HCT116 (cell line): ENCODE measurements around the gene LSS. TPM values are rescaled to one million over a fixed set of nuclear protein-coding genes. Genes with fewer than 3 reads are reported as not detected.

ENCODE experiments used
- ATAC-seq: fragments of 200-7000 bp; cut with Tn5 transposase; 2 replicates; pipeline ENCODE4 v1.9.1; 2020; ENCODE audit warnings: mild to moderate bottlenecking, moderate library complexity
- BruUV-seq: library from RNA; stranded (reverse); fragments of 400-500 nt; replicated peaks from 2 replicates; lab custom pipeline; 2021; lab: Mats Ljungman, UMichigan
- CTCF ChIA-PET: fragments of 300-600 bp; sonication (Branson Sonifier 250); formaldehyde crosslinking; loops from one replicate; lab custom pipeline; 2021; ENCODE audit warnings: antibody characterized with exemption; lab: Charles Lee
- POLR2A ChIA-PET: fragments of 300-600, 350-600 bp; sonication (Branson Sonifier 250); formaldehyde crosslinking; loops from one replicate; lab custom pipeline; 2021; ENCODE audit warnings: antibody characterized with exemption; lab: Charles Lee
- RAD21 ChIA-PET, 2 experiments: fragments of 300-600 bp; sonication (Branson Sonifier 250); formaldehyde crosslinking; loops; one replicate each; lab custom pipeline; 2023; ENCODE audit warnings: low total read pairs in 2 of 2; ENCODE audit not compliant: uncharacterized antibody in 2 of 2, unreplicated experiment in 2 of 2, low non-redundant PET in 1 of 2; lab: Charles Lee
- DNase-seq: peaks from one replicate; pipeline ENCODE4 v3.0.0-alpha.2; 2010; ENCODE audit warnings: low read depth, low spot score
- H2AFZ ChIP-seq: fragments of 200-600 bp; shearing (Covaris generic), sonication (generic); 2 replicates; pipeline ENCODE4 v1.6.1; 2017; ENCODE audit warnings: low read depth, mixed run types, mixed read lengths, antibody characterized with exemption, low read length; ENCODE audit not compliant: poor library complexity, severe bottlenecking
- H3K27ac ChIP-seq: 2 replicates; pipeline ENCODE4 v1.5.1; 2012; ENCODE audit warnings: low read depth, low read length
- H3K27me3 ChIP-seq: fragments of 200-600 bp; sonication (generic); 2 replicates; pipeline ENCODE4 v1.6.1; 2016; ENCODE audit warnings: mixed run types, low read length, mixed read lengths; ENCODE audit not compliant: insufficient read depth
- H3K36me3 ChIP-seq, 2 experiments: fragments of 200-500 bp in 1 of 2; fragments of 200-600 bp in 1 of 2; sonication (Bioruptor generic) in 1 of 2; sonication (generic) in 1 of 2; 2 replicates each; pipeline versions ENCODE4 v1.5.1 to v1.6.1; 2014 to 2016; ENCODE audit warnings: low read length in 2 of 2, inconsistent platforms in 1 of 2, mixed read lengths in 1 of 2, mixed run types in 1 of 2; ENCODE audit not compliant: insufficient read depth in 2 of 2, control insufficient read depth in 1 of 2
- H3K4me1 ChIP-seq, 2 experiments: fragments of 200-600 bp in 1 of 2; sonication (generic) in 1 of 2; 2 replicates each; pipeline versions ENCODE4 v1.5.1 to v1.6.1; 2012 to 2017; ENCODE audit warnings: low read length in 2 of 2, inconsistent platforms in 1 of 2, mild to moderate bottlenecking in 1 of 2, mixed read lengths in 1 of 2, mixed run types in 1 of 2, moderate library complexity in 1 of 2; ENCODE audit not compliant: insufficient read depth in 2 of 2, control insufficient read depth in 1 of 2
- H3K4me2 ChIP-seq: fragments of 200-600 bp; sonication (generic); 2 replicates; pipeline ENCODE4 v1.6.1; 2017; ENCODE audit warnings: mixed run types, low read length, mixed read lengths
- H3K4me3 ChIP-seq, 2 experiments: fragments of 200-600 bp in 1 of 2; sonication (generic) in 1 of 2; replicated peaks in 1 of 2; 2 replicates each; pipeline ENCODE4 v1.5.1; 2011 to 2016; ENCODE audit warnings: low read length in 2 of 2, control low read depth in 1 of 2, low read depth in 1 of 2, mild to moderate bottlenecking in 1 of 2, mixed read lengths in 1 of 2, mixed run types in 1 of 2
- H3K79me2 ChIP-seq: fragments of 200-600 bp; sonication (generic); 2 replicates; pipeline ENCODE4 v1.6.1; 2017; ENCODE audit warnings: mild to moderate bottlenecking, mixed run types, low read length, moderate library complexity, mixed read lengths; ENCODE audit not compliant: insufficient read depth
- H3K9ac ChIP-seq: fragments of 200-600 bp; sonication (generic); 2 replicates; pipeline ENCODE4 v1.6.1; 2016; ENCODE audit warnings: low read length, mixed read lengths
- H3K9me2 ChIP-seq: fragments of 200-600 bp; sonication (generic), shearing (Covaris generic); 2 replicates; pipeline ENCODE4 v1.6.1; 2017; ENCODE audit warnings: mixed run types, mild to moderate bottlenecking, moderate library complexity; ENCODE audit not compliant: insufficient read depth
- H3K9me3 ChIP-seq, 2 experiments: fragments of 200-500 bp in 1 of 2; fragments of 200-600 bp in 1 of 2; sonication (Bioruptor generic) in 1 of 2; sonication (generic) in 1 of 2; 2 replicates each; pipeline ENCODE4 v1.6.1; 2014 to 2017; ENCODE audit warnings: low read length in 2 of 2, mixed read lengths in 2 of 2, inconsistent platforms in 1 of 2, low read depth in 1 of 2, mild to moderate bottlenecking in 1 of 2, mixed run types in 1 of 2, moderate library complexity in 1 of 2; ENCODE audit not compliant: control insufficient read depth in 1 of 2, insufficient read depth in 1 of 2
- H4K20me1 ChIP-seq: fragments of 200-600 bp; sonication (generic), shearing (Covaris generic); 2 replicates; pipeline ENCODE4 v1.6.1; 2017; ENCODE audit warnings: mixed run types, mild to moderate bottlenecking, moderate library complexity; ENCODE audit not compliant: insufficient read depth
- CBX3 ChIP-seq: IDR thresholded peaks from 2 replicates; pipeline ENCODE4 v1.6.1; 2012; ENCODE audit warnings: low read depth
- CEBPB ChIP-seq: IDR thresholded peaks from 2 replicates; pipeline ENCODE4 v1.6.1; 2012; ENCODE audit warnings: low read depth
- CTCF ChIP-seq, 3 experiments: fragments of 200-600 bp in 1 of 3; sonication (generic) in 1 of 3; IDR thresholded peaks in 2 of 3; conservative IDR thresholded peaks in 1 of 3; 2 replicates each; pipeline ENCODE4 v1.5.1; 2012 to 2017; ENCODE audit warnings: low read depth in 2 of 3, low read length in 2 of 3, antibody characterized with exemption in 1 of 3, borderline replicate concordance in 1 of 3, control low read depth in 1 of 3, mild to moderate bottlenecking in 1 of 3, mixed read lengths in 1 of 3, mixed run types in 1 of 3, moderate library complexity in 1 of 3; ENCODE audit not compliant: insufficient read depth in 1 of 3
- EGR1 ChIP-seq: IDR thresholded peaks from 2 replicates; pipeline ENCODE4 v1.6.1; 2012; ENCODE audit warnings: low read depth
- ELF1 ChIP-seq: IDR thresholded peaks from 2 replicates; pipeline ENCODE4 v1.6.1; 2012; ENCODE audit warnings: low read depth, borderline replicate concordance
- EZH2 ChIP-seq: fragments of 200-600 bp; sonication (generic); IDR thresholded peaks from 2 replicates; pipeline ENCODE4 v1.6.1; 2017; ENCODE audit warnings: antibody characterized with exemption, mixed run types
- FOSL1 ChIP-seq: IDR thresholded peaks from 2 replicates; pipeline ENCODE4 v1.6.1; 2012; ENCODE audit warnings: low read depth
- POLR2A ChIP-seq: IDR thresholded peaks from 2 replicates; pipeline ENCODE4 v1.7.0; 2011; ENCODE audit warnings: borderline replicate concordance; ENCODE audit not compliant: insufficient read depth, insufficient read length; ENCODE audit errors: extremely low read depth
- POLR2AphosphoS5 ChIP-seq: IDR thresholded peaks from 2 replicates; pipeline ENCODE4 v1.6.1; 2011; ENCODE audit warnings: mild to moderate bottlenecking, low read depth, low read length, moderate library complexity
- REST ChIP-seq: IDR thresholded peaks from 2 replicates; pipeline ENCODE4 v1.6.1; 2012; ENCODE audit warnings: low read depth
- SIN3A ChIP-seq: IDR thresholded peaks from 2 replicates; pipeline ENCODE4 v1.6.1; 2012; ENCODE audit warnings: low read depth
- SP1 ChIP-seq: IDR thresholded peaks from 2 replicates; pipeline ENCODE4 v1.6.1; 2012; ENCODE audit warnings: low read depth
- TCF7L2 ChIP-seq: IDR thresholded peaks from 2 replicates; pipeline ENCODE4 v1.7.0; 2011; ENCODE audit warnings: borderline replicate concordance, inconsistent platforms; ENCODE audit not compliant: insufficient read depth, insufficient read length; ENCODE audit errors: extremely low read depth
- YY1 ChIP-seq: IDR thresholded peaks from 2 replicates; pipeline ENCODE4 v1.6.1; 2011; ENCODE audit warnings: low read length, low read depth, moderate library complexity, mild to moderate bottlenecking; ENCODE audit not compliant: insufficient replicate concordance; ENCODE audit errors: extremely low read depth
- ZBTB33 ChIP-seq: IDR thresholded peaks from 2 replicates; pipeline ENCODE4 v1.6.1; 2011; ENCODE audit warnings: mild to moderate bottlenecking, low read length, moderate library complexity; ENCODE audit not compliant: insufficient replicate concordance; ENCODE audit errors: extremely low read depth
- ZFX ChIP-seq: fragments of 450-650 bp; IDR thresholded peaks from 2 replicates; pipeline ENCODE4 v1.6.1; 2017
- ZNF274 ChIP-seq: fragments of 200-500 bp; sonication (Bioruptor generic); IDR thresholded peaks from 2 replicates; pipeline ENCODE4 v1.6.1; 2014; ENCODE audit warnings: mild to moderate bottlenecking, low read depth, low read length, inconsistent platforms
- intact Hi-C: fragments of 100-400 bp; cut with micrococcal nuclease; formaldehyde crosslinking; loops from 2 replicates; pipeline ENCODE4 v1.10.0; 2022
- total RNA-seq: library from RNA; stranded (reverse); gene quantifications from one replicate; pipeline ENCODE4 v1.2.1, GENCODE V29; 2021; ENCODE audit not compliant: unreplicated experiment
- TF ChIP-seq, protein P1 (sequence below): IDR thresholded peaks from 2 replicates; pipeline ENCODE4 v1.6.1; 2012
- TF ChIP-seq, protein P2 (sequence below): IDR thresholded peaks from 2 replicates; pipeline ENCODE4 v1.6.1; 2012

The LSS gene
- total RNA-seq, 1 experiment from 2014 or later = 44.7 TPM

DNA sequence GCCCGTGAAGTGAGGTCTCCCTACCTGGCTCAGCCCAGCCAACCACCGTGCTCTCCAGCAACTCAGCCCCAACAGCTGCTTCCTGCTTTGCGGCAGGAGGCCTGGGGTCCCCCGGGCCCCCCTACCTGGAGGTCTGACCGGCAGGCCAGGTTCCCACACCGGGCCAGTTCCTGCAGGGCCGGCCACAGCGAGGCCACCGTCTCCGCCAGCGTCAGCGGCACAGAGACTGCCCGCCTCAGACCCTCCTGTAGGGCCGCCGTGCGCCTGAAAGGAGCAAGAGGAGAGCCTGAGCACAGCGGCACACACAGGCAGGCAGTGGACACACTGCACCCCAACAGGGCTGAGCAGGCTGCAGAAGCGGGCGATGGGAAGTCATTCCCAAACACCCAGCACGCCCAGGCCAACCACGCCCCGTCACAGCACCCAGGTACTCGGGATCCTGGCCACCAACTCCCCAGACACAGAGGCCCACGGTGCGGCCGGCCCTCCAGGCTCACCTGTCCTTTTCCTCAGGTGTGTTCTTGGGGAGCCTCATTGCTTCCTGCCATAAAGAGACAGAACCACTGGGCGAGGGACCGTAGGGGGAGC, 90.1 kb downstream of the LSS start:
- ChIA-PET RAD21 (no interaction called here), CTCF (no interaction called here), POLR2A (no interaction called here)
- ATAC-seq (no peak), DNase-seq (no peak)
- BruUV-seq = no TSS peak
- Histone ChIP-seq H3K4me3 (no peak overlapping the region), H3K4me1 (peaks cover 0 to 4% of the 10 kb centered on the region in 2 experiments; a peak in 1 of 4 replicates), H3K36me3 (no peaks in the 10 kb centered on the region), H3K27me3 (no peaks in the 10 kb centered on the region), H2AFZ (no peak overlapping the region), H3K9me2 (no peaks in the 10 kb centered on the region), H3K9ac (no peak overlapping the region), H3K9me3 (no peaks in the 10 kb centered on the region), H3K4me2 (no peak overlapping the region)
- intact Hi-C loops = no loop called here
- no peak for TF ChIP-seq EZH2
- TF ChIP-seq EGR1 = no peak
- no peak for TF ChIP-seq SP1
- no peak for TF ChIP-seq POLR2AphosphoS5
- no peak for TF ChIP-seq CEBPB
- TF ChIP-seq, protein P1, sequence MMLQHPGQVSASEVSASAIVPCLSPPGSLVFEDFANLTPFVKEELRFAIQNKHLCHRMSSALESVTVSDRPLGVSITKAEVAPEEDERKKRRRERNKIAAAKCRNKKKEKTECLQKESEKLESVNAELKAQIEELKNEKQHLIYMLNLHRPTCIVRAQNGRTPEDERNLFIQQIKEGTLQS = no peak
- no peak for TF ChIP-seq TCF7L2
- no peak for TF ChIP-seq CTCF (IDR thresholded peaks at IDR 0.05 in 2 of 3, conservative IDR thresholded peaks at IDR 0.05 in 1 of 3; ENCODE audit: borderline replicate concordance in 1 of 3, insufficient read depth in 1 of 3, low read depth in 2 of 3, low read length in 2 of 3)
- TF ChIP-seq ELF1 = no peak
- TF ChIP-seq SIN3A = no peak
- no peak for TF ChIP-seq REST
- no peak for TF ChIP-seq ZNF274
- TF ChIP-seq, protein P2, sequence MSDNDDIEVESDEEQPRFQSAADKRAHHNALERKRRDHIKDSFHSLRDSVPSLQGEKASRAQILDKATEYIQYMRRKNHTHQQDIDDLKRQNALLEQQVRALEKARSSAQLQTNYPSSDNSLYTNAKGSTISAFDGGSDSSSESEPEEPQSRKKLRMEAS = no peak
- TF ChIP-seq CBX3 = no peak
- TF ChIP-seq POLR2A = no peak
- TF ChIP-seq ZBTB33 = no peak
- no peak for TF ChIP-seq YY1
- no peak for TF ChIP-seq ZFX
- TF ChIP-seq FOSL1 = no peak
- TF ChIP-seq, all 23 proteins: peak for 0
- no peaks in the 10 kb centered on the region for H4K20me1 ChIP-seq
- H3K27ac ChIP-seq = no peak overlapping the region
- no peaks in the 10 kb centered on the region for H3K79me2 ChIP-seq
